Measurements from ENCODE around the gene BTBD7. TPM values are rescaled to one million over a fixed set of nuclear protein-coding genes. Genes with fewer than 3 reads are reported as not detected.

Gene BTBD7
- total RNA-seq, 6 experiments from 2014 or later = 8.1 to 14.3 (median 11.0) TPM

DNA sequence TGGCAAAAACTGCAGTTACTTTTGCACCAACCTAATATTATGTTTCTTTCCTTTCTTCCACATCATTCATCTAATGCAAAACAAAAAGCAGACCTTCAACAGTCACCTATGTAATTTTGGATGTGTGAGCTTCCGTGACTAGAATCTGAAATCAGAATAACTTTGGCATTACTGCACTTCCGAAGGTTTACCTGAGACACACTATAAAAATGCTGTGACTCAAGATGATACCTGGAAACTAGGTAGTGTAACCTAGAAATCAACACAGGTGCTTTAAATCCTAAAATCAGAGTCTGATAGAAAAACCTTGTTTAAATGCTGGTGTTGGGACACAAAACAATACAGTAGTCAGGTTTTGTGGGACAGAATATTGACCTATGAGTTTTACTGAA lies 2.2 kb downstream of the BTBD7 start:
- no peak for DNase-seq
- Histone ChIP-seq H3K27ac (no peak overlapping the region), H3K27me3 (no peaks in the 10 kb centered on the region), H3K4me3 (no peak overlapping the region), H3K9me3 (no peaks in the 10 kb centered on the region), H3K4me1 (peaks cover 0 to 35% (median 6%) of the 10 kb centered on the region in 4 donors), H3K36me3 (no peaks in the 10 kb centered on the region)
- TF ChIP-seq, protein P1, sequence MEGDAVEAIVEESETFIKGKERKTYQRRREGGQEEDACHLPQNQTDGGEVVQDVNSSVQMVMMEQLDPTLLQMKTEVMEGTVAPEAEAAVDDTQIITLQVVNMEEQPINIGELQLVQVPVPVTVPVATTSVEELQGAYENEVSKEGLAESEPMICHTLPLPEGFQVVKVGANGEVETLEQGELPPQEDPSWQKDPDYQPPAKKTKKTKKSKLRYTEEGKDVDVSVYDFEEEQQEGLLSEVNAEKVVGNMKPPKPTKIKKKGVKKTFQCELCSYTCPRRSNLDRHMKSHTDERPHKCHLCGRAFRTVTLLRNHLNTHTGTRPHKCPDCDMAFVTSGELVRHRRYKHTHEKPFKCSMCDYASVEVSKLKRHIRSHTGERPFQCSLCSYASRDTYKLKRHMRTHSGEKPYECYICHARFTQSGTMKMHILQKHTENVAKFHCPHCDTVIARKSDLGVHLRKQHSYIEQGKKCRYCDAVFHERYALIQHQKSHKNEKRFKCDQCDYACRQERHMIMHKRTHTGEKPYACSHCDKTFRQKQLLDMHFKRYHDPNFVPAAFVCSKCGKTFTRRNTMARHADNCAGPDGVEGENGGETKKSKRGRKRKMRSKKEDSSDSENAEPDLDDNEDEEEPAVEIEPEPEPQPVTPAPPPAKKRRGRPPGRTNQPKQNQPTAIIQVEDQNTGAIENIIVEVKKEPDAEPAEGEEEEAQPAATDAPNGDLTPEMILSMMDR (IDR thresholded peaks at IDR 0.05) = no peak
- no peak for ATAC-seq
- WGBS (ENCODE audit: insufficient coverage, low coverage, low lambda C conversion rate, missing lambda C conversion rate) = 93% methylated on average over 2 of the region's 2 CpGs
- intact Hi-C loops (cut with DNase I) = no loop called here

DNA sequence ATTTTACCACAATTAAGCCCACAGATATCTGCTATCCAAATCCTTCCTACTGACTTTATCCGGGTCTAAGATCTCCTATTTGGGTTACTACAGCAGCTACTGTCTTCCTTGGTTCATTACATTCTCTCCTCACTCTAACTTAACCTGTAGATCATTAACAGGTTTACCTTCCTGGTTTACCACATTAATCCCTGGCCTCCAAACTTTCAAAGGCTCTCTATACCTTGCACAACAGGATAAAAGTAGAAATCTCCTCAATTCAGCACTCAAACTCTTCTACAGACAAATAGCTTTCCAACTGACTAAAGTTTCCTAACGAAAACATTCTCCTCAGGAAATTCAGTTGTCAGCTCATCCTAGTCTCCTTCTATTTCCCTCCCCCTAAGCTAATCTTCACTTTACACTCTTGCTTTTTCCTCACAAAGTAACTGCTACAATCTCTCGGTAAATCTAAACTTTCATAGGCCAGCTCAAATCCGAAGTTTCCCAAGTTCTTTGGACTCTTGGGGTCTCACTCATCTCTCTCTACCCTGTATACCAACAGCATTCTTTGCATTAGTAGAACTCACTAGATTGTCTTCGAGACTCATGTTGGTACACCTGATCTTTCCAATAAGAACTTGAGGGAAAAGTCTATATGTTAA lies 2.7 kb downstream of the BTBD7 start:
- DNase-seq (no peak), ATAC-seq (peak in 2 of 4 donors; percentile 22 to 36)
- Histone ChIP-seq H3K4me1 (peaks cover 0 to 35% (median 6%) of the 10 kb centered on the region in 4 donors), H3K9me3 (no peaks in the 10 kb centered on the region), H3K27me3 (no peaks in the 10 kb centered on the region), H3K4me3 (no peak overlapping the region), H3K27ac (peak overlapping the region in 1 of 3 donors; percentile 3), H3K36me3 (no peaks in the 10 kb centered on the region)
- TF ChIP-seq POLR2A (IDR thresholded peaks at IDR 0.05) = no peak
- TF ChIP-seq, protein P1 (IDR thresholded peaks at IDR 0.05) = no peak
- 49% methylated on average over 5 of the region's 5 CpGs for WGBS (ENCODE audit: insufficient coverage, low coverage, low lambda C conversion rate, missing lambda C conversion rate)
- intact Hi-C loops (cut with DNase I) = no loop called here

- intact Hi-C loops (cut with DNase I) = no loop called here
- DNase-seq = no peak
- no peak overlapping the region for H3K4me3 ChIP-seq
- no peak overlapping the region for H3K27ac ChIP-seq
- ATAC-seq = no peak
- no peaks in the 10 kb centered on the region for H3K9me3 ChIP-seq
- H3K36me3 ChIP-seq = no peaks in the 10 kb centered on the region
- H3K27me3 ChIP-seq = no peaks in the 10 kb centered on the region
- peaks cover 0 to 27% (median 6%) of the 10 kb centered on the region in 4 donors for H3K4me1 ChIP-seq
- TF ChIP-seq POLR2A (IDR thresholded peaks at IDR 0.05) = no peak
- TF ChIP-seq, protein P1 (IDR thresholded peaks at IDR 0.05) = no peak
- WGBS (ENCODE audit: insufficient coverage, low coverage, low lambda C conversion rate, missing lambda C conversion rate) = 86% methylated on average over 5 of the region's 6 CpGs
Measured at GRCh38 chr14:93328546-93328945, 4.3 kb downstream of the BTBD7 start.

- intact Hi-C loops (cut with DNase I) = no loop called here
- TF ChIP-seq, protein P1 (IDR thresholded peaks at IDR 0.05) = no peak
- no peak for TF ChIP-seq POLR2A (IDR thresholded peaks at IDR 0.05)
- no peaks in the 10 kb centered on the region for H3K27me3 ChIP-seq
- DNase-seq = no peak
- no peak for ATAC-seq
- no peak overlapping the region for H3K27ac ChIP-seq
- peaks cover 0 to 19% (median 6%) of the 10 kb centered on the region in 4 donors for H3K4me1 ChIP-seq
- H3K4me3 ChIP-seq = no peak overlapping the region
- no peaks in the 10 kb centered on the region for H3K9me3 ChIP-seq
- H3K36me3 ChIP-seq = no peaks in the 10 kb centered on the region
- WGBS (ENCODE audit: insufficient coverage, low coverage, low lambda C conversion rate, missing lambda C conversion rate) = 100% methylated on average over 1 of the region's 5 CpGs
Measured at GRCh38 chr14:93326196-93326595, 6.6 kb downstream of the BTBD7 start.
